Erythroblast (primary cell): ENCODE measurements around the gene FRZB.

Experiments used
- GATA1 ChIP-seq: IDR thresholded peaks from 2 replicates; pipeline ENCODE4 v1.6.1; 2011; ENCODE audit warnings: low read depth, mild to moderate bottlenecking, control low read depth, low read length, moderate library complexity
- POLR2A ChIP-seq: IDR thresholded peaks from 2 replicates; pipeline ENCODE4 v1.6.1; 2011; ENCODE audit warnings: mild to moderate bottlenecking, low read length

- TF ChIP-seq POLR2A: no peak
- no peak for TF ChIP-seq GATA1
These were observed 30.0 kb downstream of the FRZB start for GRCh38 chr2:182836451-182836850.
